Adrenal gland (tissue), 12 donors: ENCODE results near the gene SAMD4A. TPM values are rescaled to one million over a fixed set of nuclear protein-coding genes. Genes with fewer than 3 reads are reported as not detected.

Experiments
- DNase-seq, 7 donors: peaks; one replicate each; pipeline ENCODE4 v3.0.0-alpha.2; 2019 to 2020
- H3K27ac ChIP-seq, 5 donors: fragments of 200-600 bp; sonication (generic) in 4 of 5; 1 replicate in 3 of 5; 2 replicates in 2 of 5; pipeline versions ENCODE4 v1.5.1 to v1.8.0; 2016 to 2020; ENCODE audit warnings: mild to moderate bottlenecking in 1 of 5
- H3K27me3 ChIP-seq: fragments of 200-600 bp; 2 replicates; pipeline ENCODE4 v1.8.0; 2021
- H3K36me3 ChIP-seq, 2 donors: fragments of 200-600 bp; replicated peaks in 1 of 2; 1 replicate in 1 of 2; 2 replicates in 1 of 2; pipeline versions ENCODE4 v1.5.1 to v1.8.0; 2018 to 2022
- H3K4me1 ChIP-seq, 2 donors: fragments of 200-600 bp; replicated peaks in 1 of 2; 1 replicate in 1 of 2; 2 replicates in 1 of 2; pipeline versions ENCODE4 v1.5.1 to v1.8.0; 2018 to 2021
- H3K4me3 ChIP-seq, 4 donors: fragments of 200-600 bp; sonication (generic) in 3 of 4; one replicate each; pipeline ENCODE4 v1.5.1; 2016 to 2018
- H3K9me3 ChIP-seq, 3 donors: fragments of 200-600 bp; sonication (generic) in 1 of 3; replicated peaks in 1 of 3; 1 replicate in 2 of 3; 2 replicates in 1 of 3; pipeline versions ENCODE4 v1.5.1 to v1.8.0; 2016 to 2021
- POLR2A ChIP-seq, 2 donors: fragments of 450-650 bp; IDR thresholded peaks; one replicate each; pipeline ENCODE4 v1.6.1; 2017; ENCODE audit warnings: antibody characterized with exemption in 2 of 2, mild to moderate bottlenecking in 2 of 2, moderate library complexity in 1 of 2
- WGBS, 4 donors: extraction: QIAGEN DNeasy Blood & Tissue Kit in 2 of 4; methylation state at CpG; one replicate each; pipeline versions ENCODE4 v1.1.5 to v1.1.7; 2013 to 2017; 5-methylcytosine and 5-hydroxymethylcytosine counted together
- intact Hi-C, 2 donors: fragments of 100-400 bp; cut with DNase I; formaldehyde crosslinking; loops; one replicate each; pipeline versions ENCODE4 v1.14.1 to v1.15.0; 2022 to 2023
- polyA plus RNA-seq, 3 donors: library from polyadenylated mRNA; stranded (reverse); fragments of 200-250 nt in 2 of 3; fragments of 350-450 nt in 1 of 3; fragmentation: Illumina TruSeq in 1 of 3; extraction: RNeasy Lipid Tissue Mini Kit (QIAGEN cat#74804) in 1 of 3; gene quantifications; one replicate each; pipeline ENCODE4 v1.2.3, GENCODE V29; 2013 to 2014
- total RNA-seq, 9 donors: library from RNA; depleted of rRNA in 4 of 9; stranded (reverse); fragments of >200 nt in 4 of 9; fragments of 120-200 nt in 1 of 9; fragmentation: NEBNext Ultra II Directional in 1 of 9; extraction: Animal tissue kit (Norgen Biotek cat#: 25700) in 1 of 9; gene quantifications; one replicate each; pipeline versions ENCODE4 v1.1.0 to v1.2.4, GENCODE V29; 2013 to 2023
- TF ChIP-seq, protein P1 (sequence below), 6 experiments: fragments of 450-650 bp in 4 of 6; fragments of 200-600 bp in 2 of 6; sonication (generic) in 1 of 6; IDR thresholded peaks; 1 replicate in 5 of 6; 2 replicates in 1 of 6; pipeline versions ENCODE4 v1.5.1 to v1.8.0; 2016 to 2021; ENCODE audit warnings: antibody characterized with exemption in 6 of 6, mild to moderate bottlenecking in 2 of 6, moderate library complexity in 1 of 6
- donor health status: healthy with polysubstance abuse.
- donor health status: Bipolar disorder and iron deficiency.
- donor health status: DM: yes; HTN: yes; CAD: no.
- donor health status: DM: no; HTN: no; CAD: no.
- donor health status: DM: no; HTN: no; CAD: no.
- donor health status: DM: yes; HTN: yes; CAD: no.

The SAMD4A gene
- total and polyA plus RNA-seq, 12 donors, result 2.2 to 13.2 (median 8.3) TPM

DNA sequence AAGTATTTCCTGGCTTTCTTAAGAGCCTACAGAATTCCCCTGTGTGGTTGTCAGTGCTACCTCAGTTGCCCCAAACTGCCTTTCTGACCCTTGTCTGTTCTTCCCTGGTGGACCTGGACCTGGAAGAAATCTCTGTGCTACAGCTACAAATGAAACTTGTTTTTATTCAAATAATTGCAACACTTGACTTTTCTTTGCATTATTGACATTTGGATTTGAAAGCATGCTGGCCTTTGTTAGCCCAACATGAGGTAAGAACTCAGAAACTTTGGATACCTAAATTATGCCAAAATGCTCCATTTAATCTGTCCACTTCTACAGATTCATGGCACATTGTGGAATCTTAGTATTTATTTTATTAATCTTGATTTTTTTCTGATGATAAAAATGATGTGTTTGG is 142.9 kb downstream of the SAMD4A start:
- Histone ChIP-seq H3K4me1 (peaks cover 0 to 14% of the 10 kb centered on the region in 2 donors), H3K36me3 (no peaks in the 10 kb centered on the region), H3K27ac (no peak overlapping the region), H3K4me3 (no peak overlapping the region), H3K9me3 (no peaks in the 10 kb centered on the region), H3K27me3 (no peaks in the 10 kb centered on the region)
- no peak for DNase-seq
- TF ChIP-seq, protein P1, sequence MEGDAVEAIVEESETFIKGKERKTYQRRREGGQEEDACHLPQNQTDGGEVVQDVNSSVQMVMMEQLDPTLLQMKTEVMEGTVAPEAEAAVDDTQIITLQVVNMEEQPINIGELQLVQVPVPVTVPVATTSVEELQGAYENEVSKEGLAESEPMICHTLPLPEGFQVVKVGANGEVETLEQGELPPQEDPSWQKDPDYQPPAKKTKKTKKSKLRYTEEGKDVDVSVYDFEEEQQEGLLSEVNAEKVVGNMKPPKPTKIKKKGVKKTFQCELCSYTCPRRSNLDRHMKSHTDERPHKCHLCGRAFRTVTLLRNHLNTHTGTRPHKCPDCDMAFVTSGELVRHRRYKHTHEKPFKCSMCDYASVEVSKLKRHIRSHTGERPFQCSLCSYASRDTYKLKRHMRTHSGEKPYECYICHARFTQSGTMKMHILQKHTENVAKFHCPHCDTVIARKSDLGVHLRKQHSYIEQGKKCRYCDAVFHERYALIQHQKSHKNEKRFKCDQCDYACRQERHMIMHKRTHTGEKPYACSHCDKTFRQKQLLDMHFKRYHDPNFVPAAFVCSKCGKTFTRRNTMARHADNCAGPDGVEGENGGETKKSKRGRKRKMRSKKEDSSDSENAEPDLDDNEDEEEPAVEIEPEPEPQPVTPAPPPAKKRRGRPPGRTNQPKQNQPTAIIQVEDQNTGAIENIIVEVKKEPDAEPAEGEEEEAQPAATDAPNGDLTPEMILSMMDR (IDR thresholded peaks at IDR 0.05), result no peak
- no peak for TF ChIP-seq POLR2A (IDR thresholded peaks at IDR 0.05)
- intact Hi-C loops, result no loop called here

DNA sequence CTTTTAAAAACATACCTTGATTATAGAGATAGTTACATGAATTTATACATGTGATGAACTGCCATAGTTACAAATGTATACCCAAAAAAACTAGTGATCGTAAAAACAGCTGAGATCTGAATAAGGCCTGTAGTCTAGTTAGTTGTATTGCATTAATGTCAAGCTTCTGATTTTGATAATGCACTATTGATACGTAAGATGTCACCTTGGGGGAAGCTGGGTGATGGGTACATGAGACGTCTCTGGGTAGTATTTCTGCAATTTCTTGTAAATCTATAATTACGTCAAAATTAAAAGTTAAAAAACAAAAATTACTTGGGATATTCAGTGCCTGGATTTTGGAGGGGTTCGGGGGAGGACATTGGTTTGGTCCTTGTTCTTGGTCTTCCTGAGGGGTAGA is 144.4 kb downstream of the SAMD4A start:
- H3K9me3 ChIP-seq, result no peaks in the 10 kb centered on the region
- no peak for DNase-seq
- no peaks in the 10 kb centered on the region for H3K27me3 ChIP-seq
- H3K36me3 ChIP-seq, result no peaks in the 10 kb centered on the region
- H3K4me1 ChIP-seq, result peaks cover 0 to 14% of the 10 kb centered on the region in 2 donors
- no peak overlapping the region for H3K4me3 ChIP-seq
- intact Hi-C loops, result no loop called here
- WGBS, 4 donors, result 94 to 98% (median 96%) methylated on average over 5 of the region's 5 CpGs
- TF ChIP-seq, protein P1 (IDR thresholded peaks at IDR 0.05), result no peak
- TF ChIP-seq POLR2A (IDR thresholded peaks at IDR 0.05), result no peak
- H3K27ac ChIP-seq, result peak overlapping the region in 1 of 5 donors; percentile 75

DNA sequence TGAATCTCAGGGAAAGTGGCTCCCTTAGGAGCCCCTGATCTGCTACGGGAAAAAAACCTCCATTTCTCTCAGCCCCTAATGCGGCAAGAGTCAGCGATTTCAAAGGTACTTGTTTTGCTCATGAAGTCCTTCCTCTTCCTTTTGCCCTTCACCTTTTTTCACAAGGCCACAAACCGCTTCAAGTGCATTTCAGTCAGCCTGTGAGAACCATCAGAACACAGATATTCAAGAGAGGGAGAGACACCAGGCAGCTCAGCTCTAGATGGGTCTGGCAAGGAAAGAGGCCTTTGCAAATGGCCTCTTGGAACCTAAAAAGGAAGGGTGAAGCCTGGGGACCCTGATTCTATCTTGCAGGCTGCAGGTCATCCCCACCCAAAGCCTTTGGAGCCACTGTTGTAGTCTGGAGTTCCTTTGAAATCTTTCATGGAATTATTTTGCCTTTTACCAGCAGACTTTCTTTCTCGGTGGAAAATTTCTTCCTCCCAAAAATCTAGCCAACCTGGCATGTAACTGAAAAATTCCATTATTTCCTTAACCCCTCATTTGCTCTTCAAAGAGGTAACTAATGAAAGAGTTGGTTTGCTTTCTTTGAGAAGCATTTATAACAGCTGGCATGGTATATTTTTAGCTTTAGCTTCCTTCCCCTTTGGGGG is 145.0 kb downstream of the SAMD4A start:
- no peaks in the 10 kb centered on the region for H3K9me3 ChIP-seq
- no peaks in the 10 kb centered on the region for H3K36me3 ChIP-seq
- no peak overlapping the region for H3K4me3 ChIP-seq
- 36 to 47% (median 36%) methylated on average over 5 of the region's 5 CpGs for WGBS, 4 donors
- no peak for DNase-seq
- peaks cover 0 to 14% of the 10 kb centered on the region in 2 donors for H3K4me1 ChIP-seq
- intact Hi-C loops, result no loop called here
- no peaks in the 10 kb centered on the region for H3K27me3 ChIP-seq
- TF ChIP-seq, protein P1 (IDR thresholded peaks at IDR 0.05), result no peak
- no peak for TF ChIP-seq POLR2A (IDR thresholded peaks at IDR 0.05)
- H3K27ac ChIP-seq, result peak overlapping the region in 3 of 5 donors; percentile 17 to 75 (median 46)

DNA sequence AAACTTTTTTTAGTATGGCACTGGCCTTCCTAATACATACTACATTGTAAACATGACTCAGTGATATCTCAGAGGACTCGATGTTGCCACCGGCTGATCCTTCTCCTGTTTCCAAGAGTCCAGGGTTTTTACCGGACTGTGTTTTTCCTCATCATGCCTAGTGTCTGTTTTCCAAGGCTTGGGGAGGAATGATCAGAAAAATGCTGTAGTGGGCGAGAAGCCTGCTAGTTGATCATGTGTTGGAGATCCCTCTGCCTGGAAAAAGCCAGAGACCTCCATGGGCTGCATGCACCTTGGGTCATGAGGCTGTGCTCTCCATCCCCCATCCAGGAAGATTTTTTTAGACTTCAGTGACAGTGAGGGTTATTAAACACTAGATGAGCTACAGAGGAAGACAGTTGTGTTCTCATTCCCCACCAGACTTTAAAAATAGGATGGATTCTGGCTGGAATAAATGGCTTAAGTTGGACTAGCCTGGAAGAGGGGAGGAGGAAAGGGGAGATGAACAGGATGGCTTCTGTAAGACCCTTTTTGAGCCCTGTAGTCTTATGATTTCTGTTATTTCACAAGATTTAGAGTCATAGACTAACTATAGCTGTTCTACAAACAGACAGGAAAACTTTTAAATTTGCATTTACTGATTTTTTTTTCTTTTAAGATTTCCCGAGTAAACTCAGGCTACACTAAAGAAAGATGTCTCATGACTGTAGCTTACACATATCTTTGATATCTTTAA is 145.7 kb downstream of the SAMD4A start:
- no peak for DNase-seq
- Histone ChIP-seq H3K36me3 (no peaks in the 10 kb centered on the region), H3K27ac (peak overlapping the region in 2 of 5 donors; percentile 46 to 75), H3K4me1 (peaks cover 0 to 14% of the 10 kb centered on the region in 2 donors), H3K27me3 (no peaks in the 10 kb centered on the region), H3K9me3 (no peaks in the 10 kb centered on the region), H3K4me3 (no peak overlapping the region)
- intact Hi-C loops, result no loop called here
- TF ChIP-seq, protein P1 (IDR thresholded peaks at IDR 0.05), result no peak
- no peak for TF ChIP-seq POLR2A (IDR thresholded peaks at IDR 0.05)
- 47 to 61% (median 53%) methylated on average over 5 of the region's 5 CpGs for WGBS, 4 donors
